MM.1S (cell line): ENCODE measurements around the gene RBBP7.

Source experiments
- EZH2 ChIP-seq: fragments of 300-600 bp; sonication (generic); optimal IDR thresholded peaks from 2 replicates; pipeline ENCODE3; 2017; ENCODE audit warnings: low read depth, mild to moderate bottlenecking, antibody characterized with exemption, low read length, mixed read lengths
- TF ChIP-seq, protein P1 (sequence below): fragments of 300-600 bp; sonication (generic); IDR thresholded peaks from 2 replicates; pipeline ENCODE4 v1.5.1; 2016; ENCODE audit warnings: antibody characterized with exemption, low read length, mixed read lengths

DNA sequence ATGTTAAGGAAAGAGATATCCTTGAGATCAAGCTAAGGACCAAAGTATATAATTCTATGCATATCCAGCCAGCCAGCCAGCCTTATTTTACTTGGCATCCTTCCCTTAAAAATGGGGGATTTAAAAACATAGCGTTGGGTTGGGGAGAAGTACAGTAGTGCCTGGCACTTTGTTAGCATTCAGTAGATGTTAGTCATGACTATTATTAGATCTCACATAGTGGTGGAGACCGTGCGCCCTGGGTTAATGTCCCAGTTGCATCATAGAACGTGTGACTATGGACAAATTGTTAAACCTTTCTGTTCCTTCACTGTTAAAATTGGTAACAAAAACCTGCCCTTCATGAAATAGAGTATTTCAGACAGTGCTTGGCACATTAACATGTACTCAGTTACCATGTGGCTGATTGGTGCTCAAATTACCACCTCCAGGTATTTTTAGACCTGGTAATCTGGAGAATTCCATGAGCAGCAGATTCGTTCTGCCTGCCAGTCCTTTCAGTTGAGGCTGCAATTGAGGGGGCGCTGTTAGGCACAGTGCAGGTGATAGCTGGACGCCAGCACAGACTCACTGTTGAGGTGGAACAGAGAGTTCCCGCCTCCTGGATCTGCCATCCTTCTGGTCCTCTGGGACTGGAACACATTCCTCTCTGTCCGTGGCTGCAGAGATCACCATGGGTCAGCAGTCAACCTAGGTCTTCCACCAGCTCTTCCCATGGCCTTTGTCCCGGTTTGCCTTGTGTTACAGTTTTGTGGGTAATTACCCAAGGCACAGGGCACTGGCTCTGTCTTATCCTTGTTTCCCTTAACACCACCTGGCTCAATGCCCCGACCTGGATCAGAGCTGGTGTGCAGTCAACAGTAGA is 31.7 kb downstream of the RBBP7 start:
- TF ChIP-seq, protein P1, sequence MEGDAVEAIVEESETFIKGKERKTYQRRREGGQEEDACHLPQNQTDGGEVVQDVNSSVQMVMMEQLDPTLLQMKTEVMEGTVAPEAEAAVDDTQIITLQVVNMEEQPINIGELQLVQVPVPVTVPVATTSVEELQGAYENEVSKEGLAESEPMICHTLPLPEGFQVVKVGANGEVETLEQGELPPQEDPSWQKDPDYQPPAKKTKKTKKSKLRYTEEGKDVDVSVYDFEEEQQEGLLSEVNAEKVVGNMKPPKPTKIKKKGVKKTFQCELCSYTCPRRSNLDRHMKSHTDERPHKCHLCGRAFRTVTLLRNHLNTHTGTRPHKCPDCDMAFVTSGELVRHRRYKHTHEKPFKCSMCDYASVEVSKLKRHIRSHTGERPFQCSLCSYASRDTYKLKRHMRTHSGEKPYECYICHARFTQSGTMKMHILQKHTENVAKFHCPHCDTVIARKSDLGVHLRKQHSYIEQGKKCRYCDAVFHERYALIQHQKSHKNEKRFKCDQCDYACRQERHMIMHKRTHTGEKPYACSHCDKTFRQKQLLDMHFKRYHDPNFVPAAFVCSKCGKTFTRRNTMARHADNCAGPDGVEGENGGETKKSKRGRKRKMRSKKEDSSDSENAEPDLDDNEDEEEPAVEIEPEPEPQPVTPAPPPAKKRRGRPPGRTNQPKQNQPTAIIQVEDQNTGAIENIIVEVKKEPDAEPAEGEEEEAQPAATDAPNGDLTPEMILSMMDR = no peak
- no peak for TF ChIP-seq EZH2
